GM12892 (cell line): ENCODE measurements around the gene ASCC3.

ENCODE experiments used
- DNase-seq: peaks from one replicate; pipeline ENCODE4 v3.0.0; 2011; ENCODE audit not compliant: insufficient read length
- FAIRE-seq: peaks from 2 replicates; lab custom pipeline; 2011; peaks lifted over from hg19 to GRCh38; lab: Jason Lieb, UNC
- POLR2A ChIP-seq: IDR thresholded peaks from 2 replicates; pipeline ENCODE4 v1.6.1; 2011; ENCODE audit warnings: low read depth, low read length, control low read depth
- POLR2AphosphoS5 ChIP-seq: IDR thresholded peaks from 2 replicates; pipeline ENCODE4 v1.6.1; 2011; ENCODE audit warnings: low read depth, low read length, control low read depth
- TAF1 ChIP-seq: IDR thresholded peaks from 2 replicates; pipeline ENCODE4 v1.6.1; 2011; ENCODE audit warnings: low read depth, mild to moderate bottlenecking, control low read depth, low read length, borderline replicate concordance

The ASCC3 gene

DNA sequence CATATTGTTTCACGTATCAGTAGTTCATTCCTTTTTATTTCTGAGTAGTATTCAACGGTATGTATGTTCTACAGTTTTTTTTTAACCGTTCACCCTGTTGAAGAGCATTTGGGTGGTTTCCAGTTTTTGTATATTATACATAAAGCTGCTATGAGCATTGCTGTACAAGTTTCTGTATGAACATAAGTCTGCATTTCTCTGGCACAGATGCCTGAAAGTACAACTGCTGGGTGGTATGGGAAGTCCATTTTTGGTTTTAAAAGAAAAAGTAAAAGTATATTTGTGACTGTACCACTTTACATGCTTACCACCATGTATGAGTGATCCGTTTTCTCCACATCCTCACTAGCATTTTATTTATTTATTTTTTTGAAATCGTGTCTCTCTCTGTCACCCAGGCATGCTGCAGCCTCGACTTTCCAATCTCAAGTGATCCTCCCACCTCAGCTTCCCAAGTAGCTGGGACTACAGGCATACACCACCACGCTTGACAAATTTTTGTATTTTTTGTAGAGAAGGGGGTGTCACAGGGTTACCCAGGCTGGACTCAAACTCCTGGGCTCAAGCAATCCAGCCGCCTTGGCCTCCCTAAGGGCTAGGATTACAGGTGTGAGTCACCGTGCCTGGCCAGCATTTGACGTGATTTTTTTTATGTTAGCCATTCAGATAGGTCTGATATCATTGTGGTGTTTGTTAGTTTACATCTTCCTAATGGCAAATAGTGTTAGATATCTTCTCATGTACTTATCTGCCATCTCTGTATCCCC, 405.4 kb downstream of the ASCC3 start:
- no peak for TF ChIP-seq POLR2AphosphoS5
- TF ChIP-seq POLR2A = no peak
- TF ChIP-seq TAF1 = no peak
- FAIRE-seq (peak; percentile 64), DNase-seq (no peak)

DNA sequence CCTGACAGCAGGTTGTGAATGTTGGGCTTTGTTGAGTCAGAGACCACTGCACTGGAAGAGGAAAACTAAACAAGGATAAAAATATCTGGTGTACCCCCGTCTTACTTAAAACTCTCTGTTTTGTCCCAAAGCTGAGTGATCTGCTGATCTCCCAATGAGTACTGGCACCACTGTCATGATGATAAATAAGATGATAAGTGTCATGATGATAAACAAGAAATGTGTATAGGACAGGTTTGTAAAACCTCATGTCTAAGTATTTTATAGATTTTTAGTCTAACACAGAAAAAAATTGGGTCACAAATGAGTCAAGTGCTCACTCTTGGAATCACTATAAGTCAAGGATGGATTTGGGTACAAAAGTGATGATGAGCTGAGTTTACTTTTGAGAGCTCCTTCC, 407.9 kb downstream of the ASCC3 start:
- TF ChIP-seq POLR2AphosphoS5 = no peak
- TF ChIP-seq POLR2A = no peak
- TF ChIP-seq TAF1 = no peak
- FAIRE-seq (no peak), DNase-seq (no peak)

DNA sequence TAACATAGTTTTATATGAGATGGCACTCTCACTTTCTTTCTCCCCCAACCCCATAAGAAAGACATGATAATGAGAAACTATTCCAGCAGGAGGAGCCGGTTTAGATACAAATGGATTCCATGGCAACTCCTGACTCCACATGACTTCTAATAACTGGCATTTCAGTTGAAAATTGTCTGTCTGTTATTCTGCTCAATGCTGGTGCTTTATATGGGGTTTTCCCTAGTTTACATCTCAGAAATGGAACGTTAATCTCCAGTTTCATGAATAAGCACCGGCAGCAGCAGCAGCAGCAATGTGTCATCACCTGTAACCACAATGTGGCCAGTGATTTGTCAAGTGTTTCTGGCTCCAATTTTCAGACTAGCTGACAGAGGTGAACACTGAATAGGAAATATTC, 408.5 kb downstream of the ASCC3 start:
- DNase-seq (no peak), FAIRE-seq (peak; percentile 89)
- TF ChIP-seq TAF1 = no peak

DNA sequence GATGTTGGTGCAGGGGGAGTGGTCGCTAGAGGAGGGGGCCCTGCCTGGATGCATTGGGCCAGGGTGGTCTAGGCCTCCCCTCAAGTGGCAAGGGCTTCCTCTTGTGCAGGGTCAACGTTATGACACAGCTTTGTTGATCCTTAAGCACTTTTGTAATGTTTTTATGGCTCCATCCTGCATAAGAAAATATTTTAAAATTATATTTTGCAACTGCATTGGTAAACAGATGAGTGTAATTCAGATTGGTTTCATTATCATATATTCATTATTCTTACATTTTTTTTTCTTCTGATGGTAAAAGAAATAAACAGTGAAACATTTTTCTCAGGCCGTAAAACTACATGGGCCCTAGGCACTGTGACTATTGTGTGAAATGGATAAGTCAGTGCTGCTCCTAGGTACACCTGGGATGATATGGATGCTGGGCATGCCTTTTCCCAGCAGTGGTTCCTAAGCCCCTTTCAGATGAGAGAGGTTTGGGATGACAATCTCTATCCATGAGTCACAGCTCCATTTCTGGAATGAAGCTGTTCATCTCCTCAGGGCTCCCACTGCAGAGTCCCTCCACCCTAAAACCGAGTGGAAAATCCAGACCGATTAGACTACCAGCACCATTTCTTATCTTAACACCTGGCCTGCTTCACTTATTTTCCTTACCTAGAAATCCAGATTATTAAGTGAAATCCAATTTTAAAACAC, 410.6 kb downstream of the ASCC3 start:
- TF ChIP-seq POLR2A = no peak
- TF ChIP-seq POLR2AphosphoS5 = no peak
- no peak for TF ChIP-seq TAF1
- FAIRE-seq (no peak), DNase-seq (no peak)

DNA sequence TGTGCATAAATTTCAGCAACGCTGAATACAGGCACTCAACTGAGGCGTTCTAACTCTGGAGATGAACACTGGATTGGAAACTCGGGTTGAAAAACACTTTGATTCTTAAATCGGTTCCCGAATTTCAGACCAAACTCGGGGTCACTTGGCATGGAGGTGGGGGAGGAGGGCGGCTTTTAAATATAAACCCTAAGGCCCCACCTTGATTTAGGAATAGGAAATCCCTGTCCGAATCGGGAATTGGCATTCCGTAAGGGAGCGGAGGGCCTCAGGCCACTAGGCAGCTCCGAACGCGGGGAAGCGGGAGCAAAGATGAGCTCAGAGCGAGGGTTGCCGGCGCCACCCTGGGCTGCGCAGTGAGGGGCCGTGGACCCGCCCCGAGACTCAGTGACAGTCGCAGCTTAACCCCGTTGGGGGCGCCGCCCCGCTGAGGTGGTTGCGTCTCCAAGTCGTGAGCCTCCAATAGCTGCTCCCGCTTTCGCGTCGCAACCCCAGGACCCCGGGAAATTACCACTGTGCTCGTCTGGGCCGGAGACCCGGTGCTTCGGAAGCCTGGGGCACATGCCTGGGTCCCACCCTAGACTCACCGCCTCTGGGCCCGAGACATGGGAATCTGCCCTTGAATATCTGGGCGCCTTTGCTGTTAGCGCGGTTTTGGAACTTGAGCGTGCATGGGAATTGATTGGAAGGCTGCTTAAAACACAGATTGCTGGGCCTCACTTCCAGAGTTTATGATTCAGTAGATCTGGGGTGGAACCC, 411.8 kb downstream of the ASCC3 start:
- no peak for DNase-seq
- TF ChIP-seq POLR2A (no peak), TAF1 (no peak), POLR2AphosphoS5 (no peak)
- FAIRE-seq = no peak

DNA sequence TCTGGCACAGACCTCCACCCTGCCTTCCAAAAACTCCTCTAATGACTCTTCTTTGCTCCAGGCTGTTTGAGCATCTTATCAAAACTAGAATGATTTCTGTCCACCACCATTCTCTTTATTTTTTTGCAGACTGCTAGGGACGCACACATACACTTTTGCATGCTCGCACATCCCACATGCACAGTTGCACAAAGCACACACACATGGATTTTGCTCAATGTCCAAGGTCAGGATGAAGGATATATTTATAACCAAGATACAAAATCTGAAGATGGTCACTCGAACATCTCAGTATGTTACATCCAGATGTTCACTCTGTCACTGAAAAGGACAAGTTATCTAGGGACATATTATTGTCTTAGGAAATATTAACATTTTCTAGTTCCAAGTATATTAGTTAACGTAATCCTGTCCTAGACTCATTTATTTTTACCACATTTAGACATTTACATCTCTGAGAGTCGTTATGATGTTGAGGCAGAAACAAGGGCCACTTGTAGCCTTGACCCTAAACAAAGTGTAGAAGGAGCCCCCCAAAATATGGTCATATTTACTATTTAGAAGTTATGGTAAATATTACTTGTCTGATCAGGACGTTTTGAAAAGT, 413.0 kb downstream of the ASCC3 start:
- no peak for TF ChIP-seq POLR2AphosphoS5
- no peak for DNase-seq
- no peak for FAIRE-seq

DNA sequence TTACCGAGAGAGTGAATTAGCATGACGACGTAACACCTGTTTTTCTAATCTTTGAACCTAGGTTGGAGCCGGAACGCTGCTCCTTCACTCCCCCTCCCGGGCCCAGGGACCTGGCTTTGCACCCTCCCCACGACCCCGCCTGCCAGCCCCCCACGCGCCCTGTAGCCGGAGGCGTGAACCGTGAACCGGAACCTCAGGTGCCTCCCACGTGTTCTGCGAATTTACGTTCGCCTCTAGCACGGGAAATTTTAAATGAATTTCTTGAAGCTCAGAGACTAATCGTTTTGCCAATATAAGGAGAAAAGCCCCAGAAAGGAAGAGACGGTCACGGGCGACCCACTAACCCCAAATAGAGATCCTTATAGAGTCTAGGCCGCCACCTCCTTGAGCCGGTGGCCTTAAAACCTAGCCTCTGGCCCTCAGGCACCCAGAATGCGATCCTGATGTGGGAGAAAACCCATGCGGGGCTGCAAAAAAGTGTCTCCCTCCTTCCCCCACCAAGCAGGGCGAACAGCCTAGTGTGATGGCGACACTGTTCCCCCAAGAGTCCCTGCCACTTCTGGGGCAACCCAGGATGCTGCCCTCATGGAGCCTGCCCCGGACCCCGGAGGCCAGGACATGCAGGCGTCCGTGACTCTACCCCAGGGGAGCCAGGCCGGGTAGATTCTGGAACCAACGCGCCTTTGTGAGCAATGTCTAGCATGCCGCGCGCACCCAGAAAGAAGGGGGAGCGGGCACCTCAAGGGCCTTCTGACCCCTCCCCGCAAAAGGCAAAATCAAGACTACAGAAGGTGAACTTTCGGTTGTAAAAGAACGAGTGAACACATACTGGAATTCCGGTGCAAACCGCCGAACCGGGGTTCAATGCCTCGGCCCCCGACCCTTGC, 413.8 kb downstream of the ASCC3 start:
- no peak for DNase-seq
- TF ChIP-seq POLR2AphosphoS5 (no peak), TAF1 (no peak), POLR2A (no peak)
- no peak for FAIRE-seq

DNA sequence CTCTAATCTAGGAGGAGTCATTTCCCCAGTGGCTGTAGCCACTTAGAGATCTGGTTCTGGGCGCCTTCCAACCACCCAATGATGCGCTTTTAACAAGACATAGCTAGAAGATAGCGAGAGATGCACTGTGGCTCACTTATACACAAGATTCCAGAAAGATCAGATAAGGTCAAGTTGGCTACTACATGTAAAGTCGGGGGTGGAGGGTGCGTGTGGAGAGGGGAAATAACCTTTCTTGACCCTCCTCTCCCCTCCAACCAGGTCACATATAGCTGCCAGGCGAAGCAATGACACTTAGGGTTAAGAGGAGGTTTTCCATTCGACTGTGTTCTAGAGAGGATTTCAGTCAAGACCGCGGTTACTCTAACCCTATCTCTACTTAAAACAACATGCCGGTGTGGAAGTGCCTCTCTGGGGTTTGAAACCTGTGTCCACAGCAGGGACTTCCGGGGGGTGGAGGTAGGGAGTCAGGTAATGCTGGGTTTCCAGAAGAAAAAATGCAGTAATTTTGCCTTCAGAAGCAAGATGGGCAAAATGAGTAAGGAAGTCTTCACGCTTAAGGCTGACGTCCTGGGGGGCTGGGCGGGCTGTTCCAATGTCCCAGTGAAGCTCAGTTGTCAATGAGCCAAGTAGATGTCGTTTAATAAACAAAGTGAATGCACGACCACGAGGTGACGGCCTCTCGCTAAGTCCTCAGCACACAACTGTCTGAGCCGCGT, 414.6 kb downstream of the ASCC3 start:
- no peak for FAIRE-seq
- DNase-seq = no peak
- TF ChIP-seq POLR2A (no peak), TAF1 (no peak), POLR2AphosphoS5 (no peak)

DNA sequence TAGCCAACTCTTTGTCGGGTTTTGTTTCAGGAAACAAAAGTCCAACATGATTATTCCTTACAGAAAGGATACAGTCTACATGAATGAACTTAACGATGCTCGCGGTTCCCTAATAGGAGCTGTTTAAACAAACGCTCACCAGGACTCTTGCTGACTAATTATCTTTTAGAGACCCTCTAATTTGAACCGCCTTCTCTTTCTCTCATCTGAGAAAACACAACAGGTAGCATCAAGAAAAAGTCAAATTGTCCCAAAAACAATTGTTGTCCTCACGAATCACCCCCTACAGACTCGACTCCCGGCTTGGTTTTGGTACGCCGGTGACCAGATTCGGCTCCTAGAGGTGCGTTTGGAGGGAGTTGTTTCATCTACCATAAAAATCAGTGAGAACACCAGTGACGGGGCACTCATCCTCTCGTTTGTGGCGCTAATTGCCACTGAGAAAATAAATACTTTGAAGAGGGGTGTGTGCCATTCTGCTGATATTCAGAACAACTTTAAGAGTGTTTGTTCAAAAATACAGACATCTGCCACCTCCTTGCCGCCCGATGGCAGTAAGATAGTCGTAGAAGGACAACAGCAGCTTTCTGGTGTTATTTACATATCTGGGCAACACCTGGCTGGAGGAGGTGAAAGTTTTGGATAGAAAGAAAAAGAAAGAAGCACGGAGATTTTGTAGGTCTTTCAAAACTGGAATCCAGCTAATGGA, 415.3 kb downstream of the ASCC3 start:
- DNase-seq (no peak), FAIRE-seq (no peak)
- TF ChIP-seq POLR2A = no peak
- TF ChIP-seq POLR2AphosphoS5 = no peak
- TF ChIP-seq TAF1 = no peak
